NCI-H774 (cell line): ENCODE data around the gene USP6.
A peak's percentile ranks its signal among the peaks of the same experiment; 100 is the strongest.
"Not testable (repeated sequence)": the region's sequence is repeated elsewhere in the genome, so short reads cannot be mapped to it uniquely, and the experiment has no call there.

Source experiments
- DNase-seq: peaks from one replicate; lab custom pipeline; 2025; lab: John Stamatoyannopoulos, UW

Gene USP6

GRCh38 chr17:5115673-5116651 lies at the start of gene USP6:
Gene USP6, plus strand, starts transcription at chr17:5116032. Its CDS starts 14,336 bp downstream, at chr17:5130368.
- DNase-seq = no peak

- no peak for DNase-seq
Observed at GRCh38 chr17:5068236-5068635, 47.6 kb upstream of the USP6 start.

GRCh38 chr17:5069724-5070123 lies 46.1 kb upstream of the USP6 start:
- no peak for DNase-seq

- DNase-seq = not testable (repeated sequence)
Observed at GRCh38 chr17:5075472-5075871, 40.4 kb upstream of the USP6 start.

GRCh38 chr17:5077275-5077674 lies 38.6 kb upstream of the USP6 start:
- not testable (repeated sequence) for DNase-seq

- no peak for DNase-seq
Observed at GRCh38 chr17:5077781-5078105, 38.1 kb upstream of the USP6 start.

GRCh38 chr17:5078106-5079028 lies 37.5 kb upstream of the USP6 start, which contains the start of gene ZFP3:
Gene ZFP3, plus strand, starts transcription at chr17:5078467. Its CDS starts 13,038 bp downstream, at chr17:5091505.
- peak; percentile 66 for DNase-seq

GRCh38 chr17:5080591-5080990 lies 35.2 kb upstream of the USP6 start:
- DNase-seq = no peak

- DNase-seq = no peak
Observed at GRCh38 chr17:5092218-5093010, 23.4 kb upstream of the USP6 start.

GRCh38 chr17:5096731-5097100 lies 19.1 kb upstream of the USP6 start:
- no peak for DNase-seq

- no peak for DNase-seq
Observed at GRCh38 chr17:5097101-5097834, 18.6 kb upstream of the USP6 start.

- no peak for DNase-seq
Observed at GRCh38 chr17:5099271-5099670, 16.6 kb upstream of the USP6 start.

GRCh38 chr17:5100832-5101231 lies 15.0 kb upstream of the USP6 start:
- DNase-seq = no peak

- no peak for DNase-seq
Observed at GRCh38 chr17:5110816-5111215, 5.0 kb upstream of the USP6 start.

GRCh38 chr17:5111402-5112204 lies 4.2 kb upstream of the USP6 start, which contains the start of gene ZNF232:
Gene ZNF232, minus strand, starts transcription at chr17:5111878. Its CDS starts 56 bp downstream, at chr17:5111822.
- DNase-seq = peak; percentile 79

- no peak for DNase-seq
Observed at GRCh38 chr17:5118219-5118618, 2.4 kb downstream of the USP6 start.

GRCh38 chr17:5120036-5120435 lies 4.2 kb downstream of the USP6 start:
- no peak for DNase-seq

- DNase-seq = not testable (repeated sequence)
Observed at GRCh38 chr17:5120436-5121185, 4.8 kb downstream of the USP6 start.

GRCh38 chr17:5121186-5121841 lies 5.5 kb downstream of the USP6 start:
- no peak for DNase-seq
